ENCODE measurements around the gene LEP. TPM values are rescaled to one million over a fixed set of nuclear protein-coding genes. Genes with fewer than 3 reads are reported as not detected.
"Not testable (repeated sequence)": the region's sequence is repeated elsewhere in the genome, so short reads cannot be mapped to it uniquely, and the experiment has no call there.

Gene LEP
- total RNA-seq, 1 experiment from 2014 or later = not detected

GRCh38 chr7:128263420-128263819 lies 22.3 kb downstream of the LEP start:
- peak; percentile 26 for DNase-seq (ENCODE audit: low read depth, low spot score)
- in situ Hi-C loops (cut with HindIII; ENCODE audit: low pct_unique_long_range_greater_than_20kb, low sequenced_read_pairs) = no loop called here

DNA sequence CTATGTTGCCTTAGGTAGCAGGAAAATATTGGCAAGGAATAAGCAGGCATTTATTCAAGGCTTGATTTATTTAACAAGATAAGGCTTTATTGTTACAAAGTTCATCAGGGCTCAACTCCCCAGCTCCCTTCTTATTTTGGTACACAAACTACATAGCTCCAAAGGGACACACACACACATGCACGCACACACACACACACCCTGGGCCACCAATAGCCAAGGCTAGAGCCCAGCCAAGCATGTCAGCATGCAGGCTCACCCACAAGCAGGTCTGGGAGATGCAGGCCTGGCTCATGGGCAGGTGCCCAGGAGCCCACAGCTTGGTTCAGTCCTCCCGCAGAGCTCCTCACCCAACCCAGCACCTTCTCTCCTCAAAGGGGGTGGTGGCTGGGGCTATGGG lies 23.4 kb downstream of the LEP start:
- in situ Hi-C loops (cut with HindIII; ENCODE audit: low pct_unique_long_range_greater_than_20kb, low sequenced_read_pairs) = no loop called here
- no peak for DNase-seq (ENCODE audit: low read depth, low spot score)

DNA sequence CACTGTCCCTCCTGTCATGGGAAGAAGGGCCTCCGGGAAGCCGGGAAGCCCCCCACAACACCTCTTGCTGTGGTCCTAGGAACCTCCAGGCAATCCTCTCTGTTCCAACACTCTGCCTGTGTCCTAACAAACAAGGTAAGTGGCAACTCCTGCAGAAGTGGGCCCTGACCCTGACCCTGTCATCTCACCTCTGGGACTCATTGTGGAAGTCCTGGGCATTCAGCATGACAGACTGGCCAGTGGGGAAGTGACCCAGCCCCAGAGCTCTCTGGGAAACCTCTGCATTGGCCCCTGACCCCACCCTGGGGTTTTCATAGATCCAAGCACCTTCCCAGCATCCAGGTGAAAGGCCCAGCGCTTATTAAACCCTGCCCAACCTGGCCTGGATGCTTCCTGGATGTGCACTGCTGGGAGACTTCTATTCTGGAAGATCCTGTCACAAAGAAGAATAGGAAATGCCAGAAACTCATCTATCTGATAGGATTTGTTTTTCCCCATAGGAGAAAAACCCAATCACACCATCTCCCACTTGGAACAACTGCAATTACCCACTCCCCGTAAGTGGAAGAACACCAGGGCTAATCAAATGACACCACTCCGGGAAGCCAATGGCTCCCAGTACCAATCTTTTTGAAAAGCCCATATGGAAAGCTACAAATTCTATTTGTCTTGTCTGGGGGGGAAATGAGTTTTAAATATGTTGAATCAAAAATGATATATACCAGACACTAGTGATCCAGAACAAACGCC lies 24.3 kb downstream of the LEP start:
- DNase-seq (ENCODE audit: low read depth, low spot score) = no peak
- in situ Hi-C loops (cut with HindIII; ENCODE audit: low pct_unique_long_range_greater_than_20kb, low sequenced_read_pairs) = no loop called here

DNA sequence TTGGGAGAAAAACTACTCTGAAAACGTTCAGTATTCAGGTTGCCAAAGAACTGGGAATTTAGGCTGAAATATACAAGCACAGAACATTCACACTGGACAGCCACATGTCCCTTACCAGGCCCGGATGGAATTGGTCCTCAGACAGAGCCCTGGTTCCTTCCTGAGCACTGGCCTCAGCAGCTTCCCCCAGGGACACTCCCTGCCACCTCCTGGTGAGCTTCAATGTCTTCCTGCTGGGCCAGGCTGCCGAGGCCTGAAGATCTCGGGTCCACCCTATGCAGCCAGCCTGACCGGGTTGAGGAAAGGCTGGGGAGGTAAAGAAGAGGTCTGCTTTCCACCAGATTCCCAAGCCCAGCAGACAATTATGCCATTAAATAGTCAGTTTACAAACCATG lies 24.8 kb downstream of the LEP start:
- in situ Hi-C loops (cut with HindIII; ENCODE audit: low pct_unique_long_range_greater_than_20kb, low sequenced_read_pairs) = no loop called here
- no peak for DNase-seq (ENCODE audit: low read depth, low spot score)

DNA sequence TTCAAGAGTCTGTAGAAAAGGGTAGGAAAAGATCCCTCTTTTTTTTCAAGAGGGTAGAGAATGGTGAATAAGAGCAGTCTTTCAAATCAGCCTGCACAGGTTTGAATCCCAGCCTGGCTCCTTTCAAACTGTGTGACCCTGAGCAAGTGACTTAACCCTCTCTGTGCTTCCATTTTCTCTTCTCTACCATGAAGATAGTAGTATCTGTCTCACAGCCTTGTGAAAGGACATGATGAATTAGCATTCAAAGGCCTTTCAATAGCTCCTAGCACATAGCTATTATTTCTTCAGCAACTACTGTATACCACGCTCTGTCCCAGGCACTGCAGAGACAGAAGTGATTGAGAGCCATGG lies 25.4 kb downstream of the LEP start:
- no peak for DNase-seq (ENCODE audit: low read depth, low spot score)
- in situ Hi-C loops (cut with HindIII; ENCODE audit: low pct_unique_long_range_greater_than_20kb, low sequenced_read_pairs) = no loop called here

- peak; percentile 90 for DNase-seq (ENCODE audit: low read depth, low spot score)
- in situ Hi-C loops (cut with HindIII; ENCODE audit: low pct_unique_long_range_greater_than_20kb, low sequenced_read_pairs) = no loop called here
Measured at GRCh38 chr7:128266883-128267594, 26.0 kb downstream of the LEP start.

- in situ Hi-C loops (cut with HindIII; ENCODE audit: low pct_unique_long_range_greater_than_20kb, low sequenced_read_pairs) = no loop called here
- DNase-seq (ENCODE audit: low read depth, low spot score) = no peak
Measured at GRCh38 chr7:128267595-128267924, 26.5 kb downstream of the LEP start.

GRCh38 chr7:128268233-128268632 lies 27.2 kb downstream of the LEP start:
- in situ Hi-C loops (cut with HindIII; ENCODE audit: low pct_unique_long_range_greater_than_20kb, low sequenced_read_pairs) = no loop called here
- DNase-seq (ENCODE audit: low read depth, low spot score) = no peak

GRCh38 chr7:128270826-128271272 lies 29.8 kb downstream of the LEP start:
- no peak for DNase-seq (ENCODE audit: low read depth, low spot score)
- in situ Hi-C loops (cut with HindIII; ENCODE audit: low pct_unique_long_range_greater_than_20kb, low sequenced_read_pairs) = no loop called here

- in situ Hi-C loops (cut with HindIII; ENCODE audit: low pct_unique_long_range_greater_than_20kb, low sequenced_read_pairs) = no loop called here
- DNase-seq (ENCODE audit: low read depth, low spot score) = no peak
Measured at GRCh38 chr7:128271471-128271941, 30.4 kb downstream of the LEP start.

DNA sequence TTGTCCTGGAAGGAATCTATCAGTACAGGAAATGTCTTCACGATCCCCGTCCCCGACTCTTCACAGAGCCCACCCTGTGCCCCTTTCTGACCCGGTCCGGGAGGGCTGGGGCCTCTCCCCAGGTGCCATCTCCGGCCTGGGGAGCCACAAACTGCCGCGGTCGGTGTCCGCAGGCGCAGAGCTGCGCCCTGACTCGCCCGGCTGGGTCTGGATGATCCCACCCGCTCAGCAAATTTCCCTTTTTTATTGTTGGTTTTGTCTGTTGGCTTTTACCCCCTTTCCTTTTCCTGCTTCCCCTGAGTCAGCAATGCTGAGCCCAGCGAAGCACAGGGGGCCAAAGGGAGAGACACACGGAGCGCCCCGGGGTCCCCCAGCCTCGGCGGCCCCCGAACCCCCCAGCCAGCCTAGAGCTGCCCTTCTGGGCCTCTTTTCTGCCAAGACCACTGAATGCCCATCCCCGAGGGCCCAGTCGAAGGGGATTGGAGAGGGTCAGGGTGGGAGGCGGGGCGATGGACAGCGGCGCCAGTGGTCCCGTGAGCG lies 30.9 kb downstream of the LEP start:
- in situ Hi-C loops (cut with HindIII; ENCODE audit: low pct_unique_long_range_greater_than_20kb, low sequenced_read_pairs) = no loop called here
- no peak for DNase-seq (ENCODE audit: low read depth, low spot score)

DNA sequence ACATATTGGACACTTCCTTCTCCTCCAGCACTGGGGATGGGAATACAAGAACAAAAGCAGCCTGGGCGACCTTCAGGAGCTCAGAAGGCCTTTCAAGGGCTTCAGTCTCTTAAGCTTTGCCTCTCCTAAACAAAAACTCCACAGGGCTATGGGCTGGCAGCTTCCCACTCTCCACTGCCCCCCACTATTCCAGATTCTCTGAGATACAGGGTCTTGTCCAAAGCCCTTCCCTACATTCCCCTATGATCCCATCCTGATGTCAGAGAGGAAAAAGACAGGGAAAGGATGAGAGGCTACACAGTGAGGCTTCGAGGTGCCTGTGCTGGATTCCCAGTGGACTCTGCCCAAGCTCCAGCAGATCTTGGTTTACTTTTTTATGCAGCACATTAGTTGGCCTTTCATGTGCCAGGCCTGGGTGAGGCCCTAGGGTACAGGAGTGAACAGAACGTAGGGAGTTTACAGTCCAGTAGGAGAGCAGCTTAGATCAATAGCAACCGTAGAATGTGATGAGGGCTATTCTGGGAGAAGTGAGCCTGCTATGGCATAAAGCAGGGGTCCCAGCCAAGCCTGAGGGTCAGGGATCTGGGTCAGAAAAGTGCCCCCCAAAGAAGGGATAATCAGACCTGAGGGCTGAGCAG lies 33.3 kb downstream of the LEP start:
- DNase-seq (ENCODE audit: low read depth, low spot score) = no peak
- in situ Hi-C loops (cut with HindIII; ENCODE audit: low pct_unique_long_range_greater_than_20kb, low sequenced_read_pairs) = no loop called here

- no peak for DNase-seq (ENCODE audit: low read depth, low spot score)
- in situ Hi-C loops (cut with HindIII; ENCODE audit: low pct_unique_long_range_greater_than_20kb, low sequenced_read_pairs) = no loop called here
Measured at GRCh38 chr7:128274884-128275603, 34.0 kb downstream of the LEP start.

DNA sequence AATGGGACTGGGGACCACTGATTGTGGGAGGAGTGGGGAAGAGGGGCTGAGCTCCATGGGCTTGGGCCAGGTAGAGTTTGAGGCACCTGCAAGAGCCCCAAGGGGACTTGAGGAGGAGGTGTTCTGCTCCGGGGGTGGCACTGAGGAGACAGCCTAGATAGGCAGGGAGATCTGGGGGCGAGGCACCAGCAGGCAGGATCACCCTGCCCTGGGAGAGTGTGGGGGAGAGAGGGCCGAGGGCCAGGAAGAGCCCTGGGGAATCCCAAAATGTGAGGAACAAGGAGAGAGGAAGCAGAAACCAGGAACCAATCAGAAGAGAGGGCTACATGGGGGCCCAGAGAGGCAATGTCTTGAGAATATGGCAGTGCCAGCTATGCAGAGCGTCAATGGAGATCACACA lies 34.6 kb downstream of the LEP start:
- no peak for DNase-seq (ENCODE audit: low read depth, low spot score)
- in situ Hi-C loops (cut with HindIII; ENCODE audit: low pct_unique_long_range_greater_than_20kb, low sequenced_read_pairs) = no loop called here

- in situ Hi-C loops (cut with HindIII; ENCODE audit: low pct_unique_long_range_greater_than_20kb, low sequenced_read_pairs) = no loop called here
- DNase-seq (ENCODE audit: low read depth, low spot score) = no peak
Measured at GRCh38 chr7:128278366-128278765, 37.3 kb downstream of the LEP start.

DNA sequence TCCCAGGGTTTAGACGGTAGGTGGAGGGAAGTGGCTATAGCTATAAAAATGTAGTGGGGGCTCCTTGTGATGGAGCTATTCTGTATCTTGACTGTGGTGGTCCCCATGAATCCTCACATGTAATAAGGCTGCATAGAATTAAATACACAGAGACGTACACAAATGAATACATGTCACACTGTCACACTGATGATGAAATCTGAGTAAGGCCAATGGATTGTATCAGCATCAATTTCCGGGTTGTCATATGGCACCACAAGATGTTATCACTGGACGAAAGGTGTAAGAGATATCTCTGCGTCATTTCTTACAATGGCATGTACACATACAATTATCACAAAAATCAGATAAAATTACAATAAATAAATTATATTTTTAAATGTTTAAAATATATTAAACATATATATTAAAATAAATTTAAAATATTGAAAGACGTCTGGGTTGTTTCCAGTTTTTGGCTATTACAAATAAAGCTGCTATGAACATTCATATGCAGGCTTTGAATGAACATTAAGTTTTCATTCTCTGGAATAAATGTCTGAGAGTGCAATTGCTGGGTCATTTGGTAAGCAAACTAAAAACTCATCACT lies 38.1 kb downstream of the LEP start:
- no peak for DNase-seq (ENCODE audit: low read depth, low spot score)
- in situ Hi-C loops (cut with HindIII; ENCODE audit: low pct_unique_long_range_greater_than_20kb, low sequenced_read_pairs) = no loop called here

DNA sequence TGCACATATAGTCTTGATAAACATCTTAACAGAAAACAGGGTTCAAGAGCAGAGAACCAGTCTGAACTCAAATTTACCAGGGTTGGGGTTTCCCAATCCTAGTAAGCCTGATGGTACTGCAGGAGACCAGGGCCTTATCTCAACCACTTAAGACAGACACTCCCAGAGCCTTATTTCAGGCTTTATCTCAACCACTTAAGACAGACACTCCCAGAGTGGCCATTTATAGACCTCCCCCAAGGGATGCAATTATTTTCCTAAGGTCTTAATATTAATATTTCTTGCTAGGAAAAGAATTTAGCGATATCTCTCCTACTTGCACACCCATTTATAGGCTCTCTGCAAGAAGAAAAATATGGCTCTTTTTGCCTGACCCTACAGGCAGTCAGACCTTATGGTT lies 39.4 kb downstream of the LEP start:
- in situ Hi-C loops (cut with HindIII; ENCODE audit: low pct_unique_long_range_greater_than_20kb, low sequenced_read_pairs); DNase-seq (ENCODE audit: low read depth, low spot score): not testable (repeated sequence)

All from SK-MEL-5 (cell line).